Measurements from ENCODE around the gene DEXI.

- TF ChIP-seq FOXA1 (IDR thresholded peaks at IDR 0.05) = no peak
- no peak for TF ChIP-seq SP1 (IDR thresholded peaks at IDR 0.05)
- TF ChIP-seq ARNT (IDR thresholded peaks at IDR 0.05) = no peak
- no peak for TF ChIP-seq FOXK2 (IDR thresholded peaks at IDR 0.05)
- no peak for TF ChIP-seq BHLHE40 (IDR thresholded peaks at IDR 0.05; ENCODE audit: borderline replicate concordance)
- TF ChIP-seq, protein P1, sequence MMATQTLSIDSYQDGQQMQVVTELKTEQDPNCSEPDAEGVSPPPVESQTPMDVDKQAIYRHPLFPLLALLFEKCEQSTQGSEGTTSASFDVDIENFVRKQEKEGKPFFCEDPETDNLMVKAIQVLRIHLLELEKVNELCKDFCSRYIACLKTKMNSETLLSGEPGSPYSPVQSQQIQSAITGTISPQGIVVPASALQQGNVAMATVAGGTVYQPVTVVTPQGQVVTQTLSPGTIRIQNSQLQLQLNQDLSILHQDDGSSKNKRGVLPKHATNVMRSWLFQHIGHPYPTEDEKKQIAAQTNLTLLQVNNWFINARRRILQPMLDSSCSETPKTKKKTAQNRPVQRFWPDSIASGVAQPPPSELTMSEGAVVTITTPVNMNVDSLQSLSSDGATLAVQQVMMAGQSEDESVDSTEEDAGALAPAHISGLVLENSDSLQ (IDR thresholded peaks at IDR 0.05) = no peak
- no peak for TF ChIP-seq FOXM1 (IDR thresholded peaks at IDR 0.05; ENCODE audit: borderline replicate concordance)
- no peak for TF ChIP-seq SUZ12 (IDR thresholded peaks at IDR 0.05)
- no peak for TF ChIP-seq L3MBTL2 (conservative IDR thresholded peaks at IDR 0.05)
- TF ChIP-seq HDGF (IDR thresholded peaks at IDR 0.05; ENCODE audit: borderline replicate concordance) = no peak
- no peak for TF ChIP-seq ELF4 (IDR thresholded peaks at IDR 0.05)
Measured at GRCh38 chr16:10982465-10983150, 40.3 kb upstream of the DEXI start.
